Measurements from ENCODE around the gene PEF1.

DNA sequence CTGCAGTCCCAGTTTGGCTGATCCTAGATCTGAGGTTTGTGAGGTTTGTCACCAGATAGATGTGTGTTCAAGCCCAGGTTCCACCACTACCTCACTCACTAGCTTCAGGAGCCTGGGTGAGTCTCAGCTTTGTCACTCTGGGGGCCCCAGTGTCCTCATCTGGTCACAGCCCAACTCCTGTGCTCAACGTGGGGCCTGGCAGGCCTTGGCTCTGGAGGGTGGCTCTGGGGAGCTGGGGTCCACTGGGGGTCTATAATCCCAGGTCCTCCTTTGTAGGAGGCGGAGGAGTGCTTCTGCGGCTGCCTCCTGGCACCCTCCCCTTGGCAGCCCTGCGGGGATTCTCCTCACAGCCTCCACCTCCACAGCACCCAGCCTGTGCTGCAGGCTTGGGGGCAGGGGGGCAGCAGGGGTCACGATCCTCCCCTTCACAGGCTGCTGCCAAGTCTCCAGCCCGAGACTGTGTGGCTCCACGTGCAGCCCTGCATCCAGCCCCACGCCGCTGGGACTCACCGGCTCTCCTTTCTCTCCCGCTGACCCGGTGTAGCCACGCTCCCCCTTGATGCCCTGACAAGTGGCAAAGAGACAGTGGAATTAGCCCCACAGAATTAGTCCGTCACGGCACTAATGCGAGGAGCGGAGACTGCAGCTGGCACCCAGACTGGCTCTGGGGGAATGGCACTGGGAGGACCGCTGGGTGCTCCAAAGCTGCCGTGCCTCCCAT, 22.5 kb upstream of the PEF1 start:
- TF ChIP-seq, protein P1, sequence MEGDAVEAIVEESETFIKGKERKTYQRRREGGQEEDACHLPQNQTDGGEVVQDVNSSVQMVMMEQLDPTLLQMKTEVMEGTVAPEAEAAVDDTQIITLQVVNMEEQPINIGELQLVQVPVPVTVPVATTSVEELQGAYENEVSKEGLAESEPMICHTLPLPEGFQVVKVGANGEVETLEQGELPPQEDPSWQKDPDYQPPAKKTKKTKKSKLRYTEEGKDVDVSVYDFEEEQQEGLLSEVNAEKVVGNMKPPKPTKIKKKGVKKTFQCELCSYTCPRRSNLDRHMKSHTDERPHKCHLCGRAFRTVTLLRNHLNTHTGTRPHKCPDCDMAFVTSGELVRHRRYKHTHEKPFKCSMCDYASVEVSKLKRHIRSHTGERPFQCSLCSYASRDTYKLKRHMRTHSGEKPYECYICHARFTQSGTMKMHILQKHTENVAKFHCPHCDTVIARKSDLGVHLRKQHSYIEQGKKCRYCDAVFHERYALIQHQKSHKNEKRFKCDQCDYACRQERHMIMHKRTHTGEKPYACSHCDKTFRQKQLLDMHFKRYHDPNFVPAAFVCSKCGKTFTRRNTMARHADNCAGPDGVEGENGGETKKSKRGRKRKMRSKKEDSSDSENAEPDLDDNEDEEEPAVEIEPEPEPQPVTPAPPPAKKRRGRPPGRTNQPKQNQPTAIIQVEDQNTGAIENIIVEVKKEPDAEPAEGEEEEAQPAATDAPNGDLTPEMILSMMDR (IDR thresholded peaks at IDR 0.05) = no peak
- no peak for TF ChIP-seq POLR2A (IDR thresholded peaks at IDR 0.05)
- TF ChIP-seq POLR2AphosphoS5 (IDR thresholded peaks at IDR 0.05; ENCODE audit: insufficient read depth in 1 of 2, low read depth in 1 of 2) = no peak

Measured in vagina (tissue), 2 donors.